Measurements from ENCODE around the gene R3HDM4.

The R3HDM4 gene

GRCh38 chr19:902093-902370 lies 11.0 kb downstream of the R3HDM4 start:
- no peak for TF ChIP-seq POLR2AphosphoS5 (IDR thresholded peaks at IDR 0.05; ENCODE audit: low read depth, low read length)
- no peak for TF ChIP-seq FOXP2 (optimal IDR thresholded peaks at IDR 0.05; ENCODE audit: borderline replicate concordance, extremely low read depth, extremely low read length, insufficient read depth)
- TF ChIP-seq SIN3A (IDR thresholded peaks at IDR 0.05; ENCODE audit: borderline replicate concordance, insufficient read depth, low read length), result no peak
- no peak for TF ChIP-seq TAF1 (IDR thresholded peaks at IDR 0.05; ENCODE audit: borderline replicate concordance, insufficient read depth, low read length)
- TF ChIP-seq REST (IDR thresholded peaks at IDR 0.05; ENCODE audit: insufficient read depth in 1 of 2, low read depth in 2 of 2, low read length in 2 of 2), result no peak

DNA sequence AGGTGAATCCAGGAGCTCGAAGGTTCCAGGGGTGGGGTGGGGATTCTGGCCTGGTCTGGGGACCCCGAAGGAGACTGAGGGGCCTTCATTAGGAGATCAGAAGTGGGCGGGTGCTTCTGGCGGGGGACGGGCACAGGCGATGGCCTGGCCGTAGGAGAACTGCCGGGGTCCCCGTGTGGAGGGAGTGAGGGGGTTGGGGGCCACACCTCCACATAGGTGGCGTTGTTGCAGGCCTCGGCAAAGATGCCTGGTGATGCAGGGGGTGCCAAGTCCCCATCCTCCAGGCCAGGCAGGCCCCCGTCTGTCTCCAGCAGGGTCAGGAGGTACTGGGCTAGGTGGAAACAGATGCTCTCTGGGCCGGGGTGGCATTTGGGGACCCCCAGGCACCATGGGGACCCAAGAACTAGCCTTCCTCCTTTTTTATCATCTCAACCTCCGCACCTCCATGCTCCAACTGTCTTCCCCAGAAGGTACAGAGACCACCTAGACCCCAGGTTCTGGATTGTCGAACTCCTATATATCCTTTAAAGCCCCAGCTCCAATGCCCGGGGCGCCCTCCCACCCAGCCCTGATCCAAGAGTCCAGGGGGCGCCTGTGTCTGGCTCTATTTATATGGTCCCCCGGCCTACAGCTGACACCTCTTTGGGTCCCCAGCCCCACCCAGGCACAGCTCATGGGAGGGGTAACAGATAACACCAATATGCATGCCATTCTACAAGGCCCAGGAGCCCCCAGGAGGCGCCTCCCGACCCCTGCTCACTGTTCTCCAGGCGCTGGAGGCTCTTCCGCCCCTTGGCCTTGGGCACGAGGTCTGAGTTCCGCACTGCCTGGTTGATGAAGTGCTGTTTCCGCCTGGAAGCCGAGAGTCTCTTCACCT lies 11.6 kb downstream of the R3HDM4 start:
- TF ChIP-seq POLR2AphosphoS5 (IDR thresholded peaks at IDR 0.05; ENCODE audit: low read depth, low read length) (no peak), TAF1 (IDR thresholded peaks at IDR 0.05; ENCODE audit: borderline replicate concordance, insufficient read depth, low read length) (no peak), FOXP2 (optimal IDR thresholded peaks at IDR 0.05; ENCODE audit: borderline replicate concordance, extremely low read depth, extremely low read length, insufficient read depth) (no peak), REST (IDR thresholded peaks at IDR 0.05; ENCODE audit: insufficient read depth in 1 of 2, low read depth in 2 of 2, low read length in 2 of 2) (no peak), SIN3A (IDR thresholded peaks at IDR 0.05; ENCODE audit: borderline replicate concordance, insufficient read depth, low read length) (no peak)

DNA sequence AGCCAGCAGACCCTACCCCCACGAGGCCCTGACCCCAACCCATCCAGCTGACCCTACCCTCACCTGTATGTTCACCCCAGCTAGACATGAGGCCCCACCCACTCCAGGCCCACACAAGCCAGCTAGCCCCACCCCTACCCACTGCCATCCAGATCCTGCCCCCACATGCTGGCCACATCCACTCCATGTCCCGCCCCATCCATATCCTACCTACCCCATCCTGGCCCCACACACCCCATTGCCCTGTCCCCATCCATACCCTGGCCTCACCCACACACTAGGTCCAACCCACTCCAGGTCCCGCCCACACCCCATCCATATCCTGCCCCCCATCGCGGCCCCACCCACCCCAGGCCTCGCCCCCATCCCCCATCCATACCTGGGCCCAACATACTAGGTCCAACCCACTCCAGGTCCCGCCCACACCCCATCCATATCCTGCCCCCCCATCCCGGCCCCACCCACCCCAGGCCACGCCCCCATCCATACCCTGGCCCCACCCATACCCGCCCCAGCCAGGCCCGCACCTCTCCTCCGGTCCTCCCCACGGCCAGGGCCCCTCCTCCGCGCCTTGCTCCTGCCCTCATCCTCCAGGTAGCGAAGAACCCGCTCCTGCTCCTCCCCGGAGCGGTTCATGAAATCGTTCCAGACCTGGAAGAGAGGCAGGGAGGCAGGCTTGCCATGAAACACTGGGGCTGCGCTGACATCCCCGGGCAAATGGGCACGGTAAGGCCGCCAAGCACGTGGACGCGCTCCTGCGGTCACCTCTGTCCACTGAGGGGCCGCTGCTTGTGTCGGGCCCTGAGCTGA lies 12.5 kb downstream of the R3HDM4 start:
- TF ChIP-seq FOXP2 (optimal IDR thresholded peaks at IDR 0.05; ENCODE audit: borderline replicate concordance, extremely low read depth, extremely low read length, insufficient read depth) (no peak), TAF1 (IDR thresholded peaks at IDR 0.05; ENCODE audit: borderline replicate concordance, insufficient read depth, low read length) (no peak), POLR2AphosphoS5 (IDR thresholded peaks at IDR 0.05; ENCODE audit: low read depth, low read length) (no peak), REST (IDR thresholded peaks at IDR 0.05; ENCODE audit: insufficient read depth in 1 of 2, low read depth in 2 of 2, low read length in 2 of 2) (no peak), SIN3A (IDR thresholded peaks at IDR 0.05; ENCODE audit: borderline replicate concordance, insufficient read depth, low read length) (no peak)

DNA sequence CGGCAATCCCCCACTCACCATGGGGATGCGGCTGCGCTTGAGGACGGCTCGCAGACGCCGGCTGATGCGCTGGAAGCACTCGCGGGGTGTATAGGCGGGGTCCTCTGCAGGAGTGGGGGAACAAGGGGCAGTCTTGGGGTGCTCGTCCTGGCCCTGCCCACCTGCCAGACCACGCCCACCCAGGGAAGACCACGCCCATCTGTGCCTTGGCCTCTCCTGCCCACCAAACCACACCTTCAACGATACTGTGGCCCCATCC lies 13.0 kb downstream of the R3HDM4 start:
- TF ChIP-seq SIN3A (IDR thresholded peaks at IDR 0.05; ENCODE audit: borderline replicate concordance, insufficient read depth, low read length) (no peak), FOXP2 (optimal IDR thresholded peaks at IDR 0.05; ENCODE audit: borderline replicate concordance, extremely low read depth, extremely low read length, insufficient read depth) (no peak), POLR2AphosphoS5 (IDR thresholded peaks at IDR 0.05; ENCODE audit: low read depth, low read length) (no peak), TAF1 (IDR thresholded peaks at IDR 0.05; ENCODE audit: borderline replicate concordance, insufficient read depth, low read length) (no peak), REST (IDR thresholded peaks at IDR 0.05; ENCODE audit: insufficient read depth in 1 of 2, low read depth in 2 of 2, low read length in 2 of 2) (no peak)
